PFSK-1 (cell line): Measurements from ENCODE around the gene BTBD1.

ENCODE experiments used
- SIN3A ChIP-seq: IDR thresholded peaks from 2 replicates; pipeline ENCODE4 v1.6.1; 2012; ENCODE audit warnings: mild to moderate bottlenecking, low read length, moderate library complexity, borderline replicate concordance; ENCODE audit not compliant: insufficient read depth
- TAF1 ChIP-seq: IDR thresholded peaks from 2 replicates; pipeline ENCODE4 v1.6.1; 2012; ENCODE audit warnings: low read length, control low read depth, borderline replicate concordance; ENCODE audit not compliant: insufficient read depth

DNA sequence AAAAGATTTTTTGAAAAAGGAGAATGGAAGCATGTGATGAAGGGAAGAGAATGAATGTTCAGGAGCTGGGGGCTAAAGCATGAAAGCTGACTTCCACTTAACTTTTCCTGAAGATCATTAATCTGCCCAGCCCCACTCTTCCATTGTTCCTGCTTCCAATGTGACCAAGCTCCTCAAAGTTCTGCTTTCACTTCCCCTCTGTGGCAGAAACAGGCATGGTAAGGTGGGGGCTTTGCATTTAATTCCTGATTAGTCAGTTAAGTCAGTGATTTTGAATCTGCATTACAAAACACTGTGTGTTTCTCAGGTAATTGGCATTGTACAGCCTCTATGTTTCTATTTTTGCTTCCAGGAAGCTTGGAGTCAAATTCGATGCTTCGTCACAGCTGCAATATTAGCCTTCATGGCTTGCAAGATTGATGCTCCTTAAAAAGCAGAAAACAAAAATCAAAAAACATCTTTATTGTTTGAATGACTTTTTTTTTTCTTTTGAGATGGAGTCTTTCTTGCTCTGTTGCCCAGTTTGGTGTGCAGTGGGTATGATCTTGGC is 33.1 kb upstream of the BTBD1 start:
- no peak for TF ChIP-seq TAF1
- no peak for TF ChIP-seq SIN3A
